Measurements from ENCODE around the gene ANAPC15.
"Not testable (repeated sequence)": the region's sequence is repeated elsewhere in the genome, so short reads cannot be mapped to it uniquely, and the experiment has no call there.

Gene ANAPC15

GRCh38 chr11:72112143-72112977, at the start of gene ANAPC15:
ANAPC15 (minus strand) TSS chr11:72112695; CDS start chr11:72111276, 1,419 bp downstream.
- peak; percentile 99 for DNase-seq

- DNase-seq: no peak
Measured at GRCh38 chr11:72160319-72160718, 47.8 kb upstream of the ANAPC15 start.

GRCh38 chr11:72157131-72157530, 44.6 kb upstream of the ANAPC15 start:
- DNase-seq: no peak

GRCh38 chr11:72155751-72156150, 43.3 kb upstream of the ANAPC15 start:
- no peak for DNase-seq

- no peak for DNase-seq
Measured at GRCh38 chr11:72154816-72155215, 42.3 kb upstream of the ANAPC15 start.

- not testable (repeated sequence) for DNase-seq
Measured at GRCh38 chr11:72153874-72154273, 41.4 kb upstream of the ANAPC15 start.

- DNase-seq: no peak
Measured at GRCh38 chr11:72150882-72151281, 38.4 kb upstream of the ANAPC15 start.

GRCh38 chr11:72146625-72147024, 34.1 kb upstream of the ANAPC15 start:
- DNase-seq: no peak

GRCh38 chr11:72144807-72145565, 32.5 kb upstream of the ANAPC15 start:
- DNase-seq: no peak

GRCh38 chr11:72142543-72142942, 30.0 kb upstream of the ANAPC15 start:
- not testable (repeated sequence) for DNase-seq

GRCh38 chr11:72142086-72142485, 29.6 kb upstream of the ANAPC15 start:
- not testable (repeated sequence) for DNase-seq

GRCh38 chr11:72141066-72141465, 28.6 kb upstream of the ANAPC15 start:
- DNase-seq: no peak

- DNase-seq: no peak
Measured at GRCh38 chr11:72140661-72141060, 28.2 kb upstream of the ANAPC15 start.

- no peak for DNase-seq
Measured at GRCh38 chr11:72139500-72139899, 27.0 kb upstream of the ANAPC15 start.

- DNase-seq: no peak
Measured at GRCh38 chr11:72138821-72139390, 26.4 kb upstream of the ANAPC15 start.

- DNase-seq: no peak
Measured at GRCh38 chr11:72136684-72137262, 24.3 kb upstream of the ANAPC15 start.

- no peak for DNase-seq
Measured at GRCh38 chr11:72135891-72136683, 23.6 kb upstream of the ANAPC15 start.

- DNase-seq: not testable (repeated sequence)
Measured at GRCh38 chr11:72135473-72135872, 23.0 kb upstream of the ANAPC15 start, which contains the start of gene FOLR3. FOLR3 (plus strand) TSS chr11:72135725; CDS start chr11:72135953, 228 bp downstream.

- DNase-seq: no peak
Measured at GRCh38 chr11:72132646-72133045, 20.2 kb upstream of the ANAPC15 start.

- no peak for DNase-seq
Measured at GRCh38 chr11:72129381-72129780, 16.9 kb upstream of the ANAPC15 start.

- no peak for DNase-seq
Measured at GRCh38 chr11:72127923-72128322, 15.4 kb upstream of the ANAPC15 start.

GRCh38 chr11:72125956-72126355, 13.5 kb upstream of the ANAPC15 start:
- DNase-seq: no peak

Data from NCI-H1105 (cell line).